ENCODE measurements around the gene TUBG2. TPM values are rescaled to one million over a fixed set of nuclear protein-coding genes. Genes with fewer than 3 reads are reported as not detected.

Gene TUBG2
- total and polyA plus RNA-seq, 8 donors, result 13.1 to 40.2 (median 31.8) TPM

DNA sequence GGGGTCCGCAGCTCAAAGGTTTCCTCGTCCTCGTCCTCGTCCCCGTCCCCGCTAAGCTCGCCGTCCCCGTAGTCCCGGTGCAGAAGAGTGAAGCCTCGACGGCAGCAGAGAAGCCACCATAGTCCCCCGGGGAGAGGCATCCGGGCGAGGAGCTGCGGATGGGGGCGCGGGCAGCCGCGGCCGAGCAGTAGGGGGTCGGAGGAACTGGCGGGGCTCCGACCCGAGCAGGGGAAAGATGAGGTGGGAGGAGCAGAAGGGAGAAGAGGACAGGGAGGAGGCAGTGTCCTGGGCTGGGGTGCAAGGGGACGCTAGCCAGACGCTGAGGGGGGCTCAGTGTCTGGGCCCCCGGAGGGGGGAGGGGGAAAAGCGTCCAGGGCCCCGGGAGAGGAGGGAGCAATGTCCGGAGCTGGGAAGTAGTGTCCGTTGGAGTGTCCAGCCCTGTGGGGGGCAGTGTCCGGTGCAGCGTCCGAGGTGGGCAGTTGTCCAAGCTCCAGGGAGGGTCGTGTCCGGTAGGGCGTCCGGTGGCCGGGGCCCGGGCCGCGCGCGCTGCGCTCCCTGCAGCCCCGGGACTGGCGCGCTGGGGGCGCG lies 17.4 kb downstream of the TUBG2 start, which contains the start of gene PLEKHH3:
PLEKHH3 (minus strand) TSS at position 571 of the 588 bp plus-strand sequence; CDS start at position 140, 431 bp downstream.
- Histone ChIP-seq H3K27me3 (peaks cover 0 to 56% of the 10 kb centered on the region in 2 donors), H3K36me3 (peaks cover 0 to 19% of the 10 kb centered on the region in 2 donors), H3K4me3 (peak within 1 kb of the TSS; percentile 86 to 90), H3K27ac (peak within 1 kb of the TSS; percentile 91 to 92), H3K9me3 (no peaks in the 10 kb centered on the region), H3K4me1 (peaks cover 44 to 75% of the 10 kb centered on the region in 2 donors)
- intact Hi-C loops (cut with DNase I), result loop anchor here in 1 of 2 donors (5.0 kb wide), 1 partner anchor 99 kb away; the partner anchor contains the start of gene PSMC3IP
- DNase-seq (peak in 1 of 4 donors; percentile 78), ATAC-seq (peak; percentile 0)
- no peak for TF ChIP-seq CTCF (IDR thresholded peaks at IDR 0.05)

DNA sequence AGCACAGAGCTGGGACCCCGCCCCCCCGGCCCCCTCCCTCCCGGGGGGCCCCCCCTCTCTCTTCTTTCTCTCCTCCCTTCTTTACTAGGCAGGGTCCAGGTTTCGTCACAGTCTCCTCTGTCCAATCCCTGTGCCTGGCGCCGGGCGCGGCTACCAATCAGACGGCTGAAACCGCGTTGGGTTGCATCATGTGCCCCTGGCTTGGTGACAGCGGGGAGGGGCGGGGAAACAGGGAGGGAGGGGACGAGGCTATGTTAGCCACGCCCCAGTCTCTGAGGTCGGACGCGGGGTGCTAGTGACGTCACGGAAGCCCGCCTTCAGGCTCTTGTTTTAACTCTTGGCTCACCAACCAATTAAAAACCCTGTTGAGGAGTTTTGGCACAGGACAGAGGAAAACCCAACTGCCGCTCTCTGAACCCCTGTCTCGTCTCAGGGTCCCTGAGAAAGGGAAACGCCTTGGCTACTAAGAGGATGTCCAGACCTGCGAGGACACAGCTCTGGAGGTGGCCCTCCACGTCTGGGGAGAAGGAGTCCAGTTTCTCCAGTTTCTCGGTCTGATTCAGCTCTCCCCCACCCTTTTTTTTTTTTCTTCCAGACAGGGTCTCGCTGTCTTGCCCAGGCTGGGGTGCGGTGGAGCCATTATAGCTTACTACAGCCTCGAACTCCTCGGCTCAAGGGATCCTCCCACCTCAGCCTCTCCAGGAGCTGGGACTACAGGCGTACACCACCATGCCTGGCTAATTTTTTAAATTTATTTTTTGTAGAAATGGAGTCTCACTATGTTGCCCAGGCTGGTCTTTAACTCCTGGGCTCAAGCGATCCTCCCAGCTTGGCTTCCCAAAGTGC lies 18.2 kb downstream of the TUBG2 start:
- no peak for TF ChIP-seq CTCF (IDR thresholded peaks at IDR 0.05)
- peaks cover 50 to 80% of the 10 kb centered on the region in 2 donors for H3K4me1 ChIP-seq
- DNase-seq (peak; percentile 98 to 100 (median 100)), ATAC-seq (peak; percentile 69)
- H3K9me3 ChIP-seq, result no peaks in the 10 kb centered on the region
- peaks cover 0 to 12% of the 10 kb centered on the region in 2 donors for H3K36me3 ChIP-seq
- peak overlapping the region; percentile 86 to 90 for H3K4me3 ChIP-seq
- peak overlapping the region; percentile 91 to 92 for H3K27ac ChIP-seq
- H3K27me3 ChIP-seq, result peaks cover 0 to 56% of the 10 kb centered on the region in 2 donors
- intact Hi-C loops (cut with DNase I), result loop anchor here in 1 of 2 donors (5.0 kb wide), 1 partner anchor 100 kb away; the partner anchor contains the start of gene PSMC3IP

DNA sequence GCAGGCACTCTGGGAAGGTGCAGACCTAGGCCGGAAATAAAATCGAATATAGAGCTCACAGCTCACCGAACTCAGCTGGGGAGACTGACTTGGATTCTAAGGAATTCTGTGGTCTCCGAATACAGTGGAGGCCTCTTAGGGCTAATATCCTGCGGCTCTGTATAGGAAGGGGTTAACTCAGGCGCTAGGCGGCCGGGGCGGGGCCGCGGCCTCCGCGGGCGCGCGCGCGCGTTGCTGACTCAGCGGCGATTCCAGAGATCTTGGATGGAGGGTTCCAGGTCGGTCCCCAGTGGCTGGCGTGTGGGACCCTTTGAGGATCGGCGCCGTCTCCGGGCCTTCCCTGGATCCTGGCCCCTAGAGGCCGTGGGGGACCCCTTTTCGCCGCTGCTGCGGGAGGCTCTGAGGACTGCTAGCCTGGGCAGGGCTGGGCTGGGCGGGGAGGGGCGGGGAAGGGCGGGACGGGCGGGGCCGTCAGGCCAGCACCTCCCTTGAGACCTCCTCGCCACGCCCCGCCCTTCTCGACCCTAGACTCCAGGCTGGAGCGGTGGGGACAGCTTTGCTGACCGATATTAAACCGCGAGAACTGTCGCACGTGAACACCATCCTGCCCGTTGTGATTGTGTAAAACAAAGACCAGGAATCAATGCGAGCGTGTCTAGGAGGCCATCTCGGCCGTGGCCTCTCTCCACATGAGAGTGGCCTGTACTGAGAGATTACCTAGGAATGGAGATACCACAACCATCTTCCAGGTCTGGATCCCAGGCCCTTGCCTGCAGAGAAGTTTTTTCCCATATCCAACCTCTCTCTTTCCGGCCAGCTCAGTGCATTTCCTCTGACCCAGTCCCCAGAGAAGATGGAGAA lies 19.1 kb downstream of the TUBG2 start:
- H3K4me1 ChIP-seq, result peaks cover 57 to 89% of the 10 kb centered on the region in 2 donors
- ATAC-seq (peak; percentile 49), DNase-seq (peak; percentile 92 to 94 (median 92))
- peak overlapping the region; percentile 91 to 92 for H3K27ac ChIP-seq
- H3K9me3 ChIP-seq, result no peaks in the 10 kb centered on the region
- intact Hi-C loops (cut with DNase I), result loop anchor here in 1 of 2 donors (5.0 kb wide), 1 partner anchor 101 kb away; the partner anchor contains the start of gene PSMC3IP
- H3K36me3 ChIP-seq, result peaks cover 0 to 4% of the 10 kb centered on the region in 2 donors
- H3K27me3 ChIP-seq, result peaks cover 0 to 56% of the 10 kb centered on the region in 2 donors
- TF ChIP-seq CTCF (IDR thresholded peaks at IDR 0.05), result no peak
- H3K4me3 ChIP-seq, result peak overlapping the region; percentile 39 to 86

- TF ChIP-seq CTCF (IDR thresholded peaks at IDR 0.05), result no peak
- H3K4me1 ChIP-seq, result peaks cover 57 to 90% of the 10 kb centered on the region in 2 donors
Measured at GRCh38 chr17:42678951-42679491, 19.9 kb downstream of the TUBG2 start.

More at GRCh38 chr17:42678951-42679491, 19.9 kb downstream of the TUBG2 start:
- Histone ChIP-seq H3K27me3 (peaks cover 0 to 56% of the 10 kb centered on the region in 2 donors), H3K9me3 (no peaks in the 10 kb centered on the region), H3K27ac (peak overlapping the region; percentile 91 to 92), H3K4me3 (peak overlapping the region; percentile 39 to 86), H3K36me3 (no peaks in the 10 kb centered on the region)
- DNase-seq (peak in 3 of 4 donors; percentile 53 to 78 (median 72)), ATAC-seq (peak; percentile 3)
- intact Hi-C loops (cut with DNase I), result loop anchor here in 1 of 2 donors (5.0 kb wide), 1 partner anchor 102 kb away; the partner anchor contains the start of gene PSMC3IP

Data from left lung (tissue), 10 donors.